GM19238 (cell line): ENCODE results near the gene MEFV.
"Not testable (repeated sequence)": the region's sequence is repeated elsewhere in the genome, so short reads cannot be mapped to it uniquely, and the experiment has no call there.

Source experiments
- DNase-seq: peaks from one replicate; pipeline ENCODE4 v3.0.0; 2011; ENCODE audit warnings: low spot score; ENCODE audit not compliant: insufficient read length

MEFV gene

DNA sequence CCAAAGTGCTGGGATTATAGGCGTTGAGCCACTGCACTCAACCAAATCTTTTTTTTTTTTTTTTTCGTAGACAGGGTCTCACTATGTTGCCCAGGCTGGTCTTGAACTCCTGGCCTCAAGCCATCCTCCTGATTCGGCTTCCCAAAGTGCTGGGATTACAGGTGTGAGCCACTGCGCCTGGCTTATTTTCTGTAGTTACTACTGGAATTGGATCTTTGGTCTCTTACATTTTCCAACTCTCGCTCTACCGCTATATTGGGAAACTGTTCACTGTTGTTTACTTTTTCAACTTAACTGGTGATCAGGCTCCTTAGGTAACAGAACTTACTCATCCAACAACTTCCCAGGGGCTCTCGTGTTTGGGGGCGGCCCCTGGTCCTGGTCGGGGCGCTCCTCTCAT, 35.6 kb downstream of the MEFV start:
- no peak for DNase-seq

DNA sequence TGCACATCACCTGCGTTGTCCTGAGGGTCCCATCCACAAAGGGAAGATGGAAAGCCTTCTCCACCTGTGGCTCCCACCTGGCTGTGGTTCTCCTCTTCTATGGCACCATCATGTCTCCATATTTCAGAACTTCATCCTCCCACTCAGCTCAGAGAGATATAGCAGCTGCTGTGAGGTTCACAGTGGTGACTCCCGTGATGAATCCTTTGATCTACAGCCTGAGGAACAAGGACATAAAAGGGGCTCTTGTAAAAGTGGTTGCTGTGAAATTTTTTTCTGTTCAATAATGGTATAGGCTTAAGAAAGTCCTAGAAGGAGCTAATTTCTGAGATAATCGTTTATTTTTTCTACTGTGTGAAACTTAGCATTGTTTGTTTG, 40.2 kb downstream of the MEFV start:
- no peak for DNase-seq

DNA sequence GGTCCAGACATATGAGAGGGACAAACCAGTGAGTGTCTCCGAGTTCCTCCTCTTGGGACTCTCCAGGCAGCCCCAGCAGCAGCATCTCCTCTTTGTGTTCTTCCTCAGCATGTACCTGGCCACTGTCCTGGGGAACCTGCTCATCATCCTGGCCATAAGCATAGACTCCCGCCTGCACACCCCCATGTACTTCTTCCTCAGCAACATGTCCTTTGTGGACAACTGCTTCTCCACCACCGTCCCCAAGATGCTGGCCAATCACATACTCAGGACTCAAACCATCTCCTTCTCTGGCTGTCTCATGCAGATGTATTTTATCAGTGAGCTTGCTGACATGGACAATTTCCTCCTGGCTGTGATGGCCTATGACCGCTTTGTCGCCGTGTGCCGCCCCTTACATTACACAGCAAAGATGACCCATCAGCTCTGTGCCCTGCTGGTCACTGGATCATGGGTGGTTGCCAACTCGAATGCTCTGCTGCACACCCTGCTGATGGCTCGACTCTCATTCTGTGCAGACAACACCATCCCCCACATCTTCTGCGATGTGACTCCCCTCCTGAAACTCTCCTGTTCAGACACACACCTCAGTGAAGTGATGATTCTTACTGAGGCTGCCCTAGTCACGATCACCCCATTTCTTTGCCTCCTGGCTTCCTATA, 40.7 kb downstream of the MEFV start:
- no peak for DNase-seq

DNA sequence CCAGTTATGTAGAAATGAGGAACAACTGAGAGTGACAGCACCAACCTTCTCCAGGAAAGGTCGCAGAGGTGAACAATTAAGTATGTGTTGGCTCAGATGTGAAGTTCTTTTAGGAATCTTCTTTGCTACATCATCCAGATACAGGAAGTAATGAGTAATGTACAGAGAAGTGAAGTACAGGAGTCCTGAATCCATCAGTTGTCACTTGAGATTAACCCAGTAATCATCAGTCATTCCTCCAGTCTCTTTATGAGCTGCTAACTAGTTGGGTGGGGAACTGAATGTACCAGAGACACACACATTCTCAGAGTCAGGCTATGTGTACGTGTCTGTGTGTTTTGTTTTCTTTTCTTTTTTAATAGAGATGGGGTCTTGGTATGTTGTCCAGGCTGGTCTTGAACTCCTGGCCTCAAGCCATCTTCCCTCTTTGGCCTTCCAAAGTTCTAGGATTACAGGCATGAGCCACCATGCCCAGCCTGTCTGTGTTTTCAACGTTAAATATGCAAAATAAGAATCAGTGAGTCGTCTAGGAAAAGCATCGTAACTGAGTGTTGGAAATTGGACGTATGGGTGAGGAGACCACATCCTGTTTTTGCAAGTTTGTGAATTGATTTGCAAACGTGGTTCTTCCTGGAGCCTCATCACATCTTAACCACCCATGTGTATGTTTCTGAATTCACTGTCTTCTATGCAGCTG, 41.4 kb downstream of the MEFV start:
- DNase-seq: no peak

DNA sequence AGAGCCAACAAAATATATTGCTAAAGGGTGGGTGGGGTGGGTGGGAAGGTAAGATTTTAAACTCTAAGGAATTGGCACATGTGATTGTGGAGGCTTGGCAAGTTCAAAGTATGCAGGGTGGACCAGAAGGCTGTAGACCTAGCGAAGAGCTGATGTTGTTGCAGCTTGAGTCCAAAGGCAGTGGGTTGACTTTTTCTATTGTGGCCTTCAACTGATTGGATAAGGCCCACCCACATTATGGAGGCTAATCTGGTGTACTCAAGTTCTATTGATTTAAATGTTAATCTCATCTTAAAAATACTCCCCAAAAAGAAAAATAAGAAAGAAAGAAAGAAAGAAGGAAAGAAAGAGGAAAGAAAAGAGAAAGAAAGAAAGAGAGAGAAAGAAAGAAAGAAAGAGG, 43.9 kb downstream of the MEFV start:
- DNase-seq: no peak

DNA sequence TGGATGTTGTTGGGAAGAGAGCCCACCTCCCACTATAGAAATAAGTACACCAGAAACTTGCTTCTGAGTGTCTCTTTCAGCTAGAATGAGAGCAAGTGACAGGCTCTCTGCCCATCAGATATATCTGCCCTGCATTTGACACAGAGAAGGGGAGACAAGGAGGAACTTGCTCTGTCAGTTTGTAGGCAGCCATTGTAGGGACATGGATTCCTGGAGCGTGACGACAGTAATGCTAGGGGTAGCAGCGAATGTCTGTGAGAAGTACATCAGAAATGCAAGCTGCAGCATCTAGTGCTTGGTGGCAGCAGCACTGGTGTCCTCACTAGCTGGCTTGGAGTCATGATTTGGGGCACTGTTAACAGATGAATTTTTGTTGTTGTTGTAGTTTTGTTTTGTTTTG, 44.4 kb downstream of the MEFV start:
- no peak for DNase-seq

DNA sequence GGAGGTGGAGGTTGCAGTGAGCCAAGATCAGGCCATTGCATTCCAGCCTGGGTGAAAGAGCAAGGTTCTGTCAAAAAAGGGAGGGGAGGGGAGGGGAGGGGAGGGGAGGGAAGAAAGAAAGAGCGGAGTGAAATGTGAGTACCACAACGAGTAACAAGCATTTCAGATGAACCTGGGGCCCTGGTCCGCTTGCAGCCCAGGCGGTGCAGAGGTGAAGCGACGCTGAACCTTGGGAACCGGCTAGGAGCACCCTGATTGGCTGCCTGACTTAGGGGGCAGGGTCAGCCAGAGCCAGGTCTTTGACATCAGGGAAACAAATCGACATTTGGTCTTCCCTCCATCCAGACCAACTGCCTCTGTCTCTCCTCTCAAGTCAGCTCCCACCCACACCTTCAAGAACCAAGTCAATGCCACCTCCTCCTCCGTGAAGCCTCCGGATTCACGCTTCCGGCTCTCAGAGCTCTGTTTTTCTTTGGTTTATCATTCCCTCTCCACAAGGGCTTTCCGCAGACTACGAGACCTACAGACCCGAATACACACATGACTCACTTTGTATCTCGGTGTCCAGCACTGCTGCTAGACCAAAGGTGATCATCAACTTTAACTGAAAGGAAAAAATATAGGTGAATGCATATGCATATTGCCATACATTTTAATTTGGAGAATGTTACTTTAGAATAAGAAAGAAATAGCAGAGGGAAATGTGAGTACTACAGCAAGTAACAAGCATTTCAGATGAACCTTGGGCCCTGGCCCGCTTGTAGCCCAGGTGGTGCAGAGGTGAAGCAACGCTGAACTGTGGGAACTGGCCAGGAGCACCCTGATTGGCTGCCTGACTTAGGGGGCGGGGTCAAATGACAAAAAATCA, 49.1 kb downstream of the MEFV start:
- no peak for DNase-seq

DNA sequence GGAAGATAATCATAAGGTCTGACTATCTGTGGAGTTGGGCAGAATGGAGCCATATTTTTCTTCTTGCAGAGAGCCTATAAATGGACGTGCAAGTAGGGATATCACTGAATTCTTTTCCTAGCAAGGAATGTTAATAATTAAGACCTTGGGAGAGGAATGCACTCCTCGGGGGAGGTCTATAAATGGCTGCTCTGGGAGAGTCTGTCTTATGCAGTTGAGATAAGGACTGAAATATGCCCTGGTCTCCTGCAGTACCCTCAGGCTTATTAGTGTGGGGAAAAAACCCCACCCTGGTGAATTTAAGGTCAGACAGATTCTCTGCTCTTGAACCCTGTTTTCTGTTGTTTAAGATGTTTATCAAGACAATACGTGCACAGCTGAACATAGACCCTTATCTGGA, 50.5 kb downstream of the MEFV start:
- not testable (repeated sequence) for DNase-seq

DNA sequence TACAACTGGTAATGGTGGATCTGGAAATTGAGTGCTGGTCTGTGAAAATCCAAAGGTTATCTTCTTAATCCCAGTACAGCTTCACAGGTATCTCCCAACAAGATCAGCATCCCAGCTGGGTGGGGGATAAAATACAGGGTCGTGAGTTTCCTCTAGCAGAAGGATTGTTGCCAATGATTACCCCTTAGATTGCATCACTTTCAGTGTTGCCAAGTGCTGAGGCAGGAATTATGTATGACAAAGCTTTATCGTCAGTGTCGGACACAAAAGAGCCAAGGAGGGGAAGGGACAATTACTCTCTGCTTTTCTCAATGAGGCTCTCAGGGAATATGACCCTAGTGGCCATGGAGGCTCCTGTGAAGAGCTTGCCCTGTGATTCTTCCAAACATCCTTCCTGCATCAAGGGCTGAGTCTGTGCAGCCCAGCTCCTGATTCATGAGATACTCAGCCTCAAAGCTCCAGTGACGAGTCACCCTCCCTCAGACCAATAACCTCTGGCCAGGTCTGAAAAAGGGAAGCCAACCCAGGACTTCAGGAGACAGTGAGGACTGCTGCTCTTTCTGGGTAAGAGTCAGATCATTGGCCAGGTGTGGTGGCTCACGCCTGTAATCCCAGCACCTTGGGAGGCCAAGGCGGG, 53.4 kb downstream of the MEFV start:
- DNase-seq: no peak

DNA sequence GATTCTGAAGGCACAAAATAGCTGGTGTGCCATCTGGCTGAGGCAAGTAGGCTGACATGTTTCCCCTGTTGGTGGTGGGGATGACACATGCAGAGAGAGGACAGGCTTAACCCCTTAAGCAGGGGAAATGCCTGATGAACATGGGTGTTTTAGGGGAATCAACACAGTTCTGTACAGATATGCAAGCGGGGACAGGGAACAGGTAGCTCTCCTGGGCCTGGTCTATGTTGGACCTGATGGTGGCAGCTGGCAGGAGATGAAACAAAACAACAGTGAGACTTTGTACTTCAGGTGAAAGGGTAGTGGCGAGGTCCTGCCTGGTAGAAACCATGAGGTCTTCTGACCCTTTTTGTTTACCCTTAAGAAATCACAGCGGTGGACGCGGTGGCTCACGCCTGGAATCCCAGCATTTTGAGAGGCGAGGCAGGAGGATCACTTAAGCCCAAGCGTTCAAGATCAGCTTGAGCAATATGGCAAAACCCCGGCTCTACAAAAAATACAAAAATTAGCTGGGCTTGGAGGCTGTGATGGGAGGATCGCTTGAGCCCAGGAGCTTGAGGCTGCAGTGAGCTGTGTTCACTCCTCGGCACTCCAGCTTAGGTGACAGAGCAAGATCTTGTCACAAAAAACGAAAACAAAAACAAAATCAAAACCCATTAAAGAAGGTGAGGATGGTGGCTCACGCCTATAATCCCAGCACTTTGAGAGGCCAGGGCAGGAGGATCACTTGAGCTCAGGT, 57.9 kb downstream of the MEFV start:
- DNase-seq: no peak

DNA sequence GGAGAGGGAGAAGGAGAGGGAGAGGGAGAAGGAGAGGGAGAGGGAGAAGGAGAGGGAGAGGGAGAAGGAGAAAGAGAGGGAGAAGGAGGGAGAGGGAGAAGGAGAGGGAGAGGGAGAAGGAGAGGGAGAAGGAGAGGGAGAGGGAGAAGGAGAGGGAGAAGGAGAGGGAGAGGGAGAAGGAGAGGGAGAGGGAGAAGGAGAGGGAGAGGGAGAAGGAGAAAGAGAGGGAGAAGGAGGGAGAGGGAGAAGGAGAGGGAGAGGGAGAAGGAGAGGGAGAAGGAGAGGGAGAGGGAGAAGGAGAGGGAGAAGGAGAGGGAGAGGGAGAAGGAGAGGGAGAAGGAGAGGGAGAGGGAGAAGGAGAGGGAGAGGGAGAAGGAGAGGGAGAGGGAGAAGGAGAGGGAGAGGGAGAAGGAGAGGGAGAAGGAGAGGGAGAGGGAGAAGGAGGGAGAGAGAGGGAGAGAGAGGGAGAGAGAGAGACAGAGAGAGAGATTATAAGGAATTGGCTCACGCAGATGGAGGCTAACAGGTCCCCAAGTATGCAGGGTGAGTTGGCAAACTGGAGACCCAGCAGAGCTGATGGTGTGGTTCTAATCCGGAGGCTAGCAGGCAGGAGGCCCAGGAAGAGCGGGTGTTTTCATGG, 58.6 kb downstream of the MEFV start:
- not testable (repeated sequence) for DNase-seq

DNA sequence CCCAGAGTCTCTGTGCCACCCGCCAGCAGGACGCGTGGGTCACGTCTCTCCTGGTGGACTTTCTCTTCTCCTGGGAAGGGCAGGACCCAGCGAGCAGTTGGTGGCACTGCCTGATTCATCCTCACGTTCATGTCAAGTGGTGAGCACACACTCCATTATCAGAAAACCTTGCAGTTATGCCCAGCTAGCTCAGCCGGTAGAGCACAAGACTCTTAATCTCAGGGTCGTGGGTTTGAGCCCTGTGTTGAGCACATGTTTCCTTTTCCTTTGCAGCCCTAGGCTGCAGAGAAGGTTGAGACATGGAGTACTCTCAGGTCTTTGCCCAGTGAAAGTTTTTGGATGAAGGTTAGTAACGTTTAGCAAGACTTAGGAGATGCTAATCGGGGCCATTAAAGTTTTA, 60.5 kb downstream of the MEFV start:
- no peak for DNase-seq

DNA sequence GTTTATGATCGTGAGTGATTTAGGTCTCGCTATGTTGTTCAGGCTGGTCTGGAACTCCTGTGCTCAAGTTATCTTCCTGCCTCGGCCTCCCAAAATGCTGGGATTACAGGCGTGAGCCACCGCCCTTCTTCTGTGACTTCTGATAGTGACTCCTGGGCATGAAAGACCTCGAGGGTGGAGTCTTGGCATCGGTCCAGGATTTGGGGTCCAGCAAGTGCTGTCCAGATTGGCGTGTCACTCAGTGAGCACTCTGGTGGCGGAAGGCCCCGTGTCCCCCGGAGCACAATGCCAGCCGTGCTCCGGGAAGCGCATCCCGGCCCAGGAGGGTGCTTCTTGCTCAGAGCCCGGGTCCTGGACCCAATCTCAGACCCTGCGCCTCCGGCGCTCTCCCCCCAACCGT, 61.6 kb downstream of the MEFV start:
- DNase-seq: no peak

DNA sequence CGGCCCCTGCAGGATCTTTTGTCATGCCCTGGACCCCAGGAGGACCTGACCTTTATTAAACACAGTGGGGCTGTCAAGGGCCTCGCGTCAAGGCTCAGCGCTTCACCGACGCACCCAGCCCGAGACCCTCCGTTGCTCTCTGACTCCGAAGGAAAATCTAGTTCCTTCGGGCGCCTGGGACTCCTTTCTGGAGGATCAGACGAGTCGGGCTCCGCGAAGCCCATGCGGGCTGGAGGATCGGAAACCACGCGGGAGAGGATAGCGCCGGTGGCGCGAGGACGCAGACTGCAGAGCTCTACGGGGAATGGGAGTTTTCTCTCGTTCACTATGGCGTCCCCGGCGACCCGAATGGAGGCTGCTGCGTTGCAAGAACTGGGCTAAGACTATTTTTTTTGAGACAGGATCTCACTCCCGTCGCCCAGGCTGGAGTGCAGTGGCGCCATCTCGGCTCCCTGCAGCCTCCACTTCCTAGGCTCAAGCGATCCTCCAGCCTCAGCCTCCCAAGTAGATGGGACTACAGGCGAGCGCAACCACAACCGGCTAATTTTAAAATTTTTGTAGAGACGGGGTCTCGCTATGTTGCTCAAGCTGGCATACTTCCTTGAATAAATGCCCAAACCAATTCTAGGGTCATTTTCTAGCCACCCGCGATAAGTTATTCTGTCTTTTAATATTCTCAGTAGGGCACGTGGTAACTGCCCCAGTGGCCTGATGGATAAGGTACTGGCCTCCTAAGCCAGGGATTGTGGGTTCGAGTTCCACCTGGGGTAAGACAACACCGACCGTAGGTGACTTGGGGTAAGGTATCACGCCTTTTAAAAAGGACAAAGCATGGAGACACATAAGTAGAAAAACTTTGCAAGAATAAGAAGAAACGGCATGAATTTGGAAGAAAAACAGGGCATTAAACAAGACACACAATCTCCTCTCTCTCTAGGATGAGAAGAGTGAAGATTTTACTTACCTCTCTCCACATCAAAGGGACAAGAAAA, 62.9 kb downstream of the MEFV start:
- DNase-seq: no peak

DNA sequence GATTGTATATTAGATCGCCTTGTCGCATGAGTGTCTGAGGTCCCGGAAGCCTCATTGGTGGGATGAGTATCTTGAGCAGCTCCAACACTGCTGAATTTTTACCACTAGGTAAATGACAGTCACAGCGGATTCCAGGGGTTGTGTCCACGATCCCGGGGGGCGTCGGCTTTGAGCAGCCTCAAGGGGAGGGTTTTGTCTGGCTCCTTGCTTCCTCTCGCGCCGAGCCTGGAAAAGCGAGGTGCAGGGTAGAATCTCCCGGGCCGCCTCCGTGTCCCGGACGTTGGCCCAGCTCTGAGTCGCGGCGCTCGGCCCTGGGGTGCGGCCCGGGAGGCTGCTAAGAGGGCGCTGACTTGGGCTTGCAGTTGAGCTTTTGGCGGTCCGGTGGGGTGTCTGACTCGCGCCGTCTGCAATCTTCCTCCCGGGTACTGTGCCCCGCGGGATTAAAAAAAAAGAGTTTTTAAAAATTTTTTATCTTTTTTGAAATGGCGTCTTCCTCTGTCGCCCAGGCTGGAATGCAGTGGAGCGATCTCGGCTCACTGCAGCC, 63.9 kb downstream of the MEFV start:
- no peak for DNase-seq
